Amniotic epithelial cell (primary cell): ENCODE measurements around the gene MKRN2OS.
"Not testable (repeated sequence)": the region's sequence is repeated elsewhere in the genome, so short reads cannot be mapped to it uniquely, and the experiment has no call there.

Experiments
- DNase-seq: peaks from one replicate; pipeline ENCODE4 v3.0.0-alpha.2; 2010; ENCODE audit warnings: low read depth

The MKRN2OS gene

GRCh38 chr3:12561397-12561796 is 16.1 kb upstream of the MKRN2OS start:
- DNase-seq = no peak

- DNase-seq = no peak
Measured at GRCh38 chr3:12560505-12561190, 15.3 kb upstream of the MKRN2OS start.

GRCh38 chr3:12559520-12559919 is 14.2 kb upstream of the MKRN2OS start:
- no peak for DNase-seq

- no peak for DNase-seq
Measured at GRCh38 chr3:12558706-12559105, 13.4 kb upstream of the MKRN2OS start.

GRCh38 chr3:12557473-12558100 is 12.3 kb upstream of the MKRN2OS start:
- DNase-seq = peak; percentile 73

- peak; percentile 75 for DNase-seq
Measured at GRCh38 chr3:12556690-12557472, 11.6 kb upstream of the MKRN2OS start, which contains the start of gene MKRN2. Gene MKRN2 (plus strand): TSS chr3:12557087. CDS start chr3:12557151, 64 bp downstream.

- no peak for DNase-seq
Measured at GRCh38 chr3:12556314-12556689, 11.0 kb upstream of the MKRN2OS start.

GRCh38 chr3:12553921-12554391 is 8.7 kb upstream of the MKRN2OS start:
- peak; percentile 18 for DNase-seq

GRCh38 chr3:12549971-12550760 is 4.9 kb upstream of the MKRN2OS start:
- DNase-seq = no peak

- no peak for DNase-seq
Measured at GRCh38 chr3:12544652-12545472, 437 bp downstream of the MKRN2OS start.

GRCh38 chr3:12543497-12543896 is 1.8 kb downstream of the MKRN2OS start:
- DNase-seq = not testable (repeated sequence)

GRCh38 chr3:12541625-12542024 is 3.7 kb downstream of the MKRN2OS start:
- DNase-seq = no peak

GRCh38 chr3:12536423-12536822 is 8.9 kb downstream of the MKRN2OS start:
- DNase-seq = peak; percentile 21

- no peak for DNase-seq
Measured at GRCh38 chr3:12532182-12532581, 13.1 kb downstream of the MKRN2OS start.

GRCh38 chr3:12527757-12528143 is 17.5 kb downstream of the MKRN2OS start:
- no peak for DNase-seq

- no peak for DNase-seq
Measured at GRCh38 chr3:12522721-12523120, 22.6 kb downstream of the MKRN2OS start.

GRCh38 chr3:12521010-12521409 is 24.3 kb downstream of the MKRN2OS start:
- no peak for DNase-seq

GRCh38 chr3:12518261-12519028 is 26.9 kb downstream of the MKRN2OS start:
- no peak for DNase-seq

- DNase-seq = no peak
Measured at GRCh38 chr3:12516873-12517272, 28.4 kb downstream of the MKRN2OS start.

- DNase-seq = no peak
Measured at GRCh38 chr3:12515631-12516030, 29.7 kb downstream of the MKRN2OS start.
